Gastrocnemius medialis (tissue), 4 donors: ENCODE results near the gene AMT.

Experiments used
- POLR2A ChIP-seq, 2 donors: fragments of 450-650 bp; IDR thresholded peaks; one replicate each; pipeline ENCODE4 v1.6.1; 2017; ENCODE audit warnings: antibody characterized with exemption in 2 of 2, mild to moderate bottlenecking in 2 of 2, moderate library complexity in 2 of 2
- TF ChIP-seq, protein P1 (sequence below), 5 experiments: fragments of 450-650 bp in 3 of 5; fragments of 200-600 bp in 2 of 5; sonication (generic) in 2 of 5; IDR thresholded peaks in 4 of 5; conservative IDR thresholded peaks in 1 of 5; 1 replicate in 4 of 5; 2 replicates in 1 of 5; pipeline ENCODE4 v1.5.1; 2016 to 2019; ENCODE audit warnings: antibody characterized with exemption in 5 of 5, mild to moderate bottlenecking in 3 of 5, moderate library complexity in 3 of 5

DNA sequence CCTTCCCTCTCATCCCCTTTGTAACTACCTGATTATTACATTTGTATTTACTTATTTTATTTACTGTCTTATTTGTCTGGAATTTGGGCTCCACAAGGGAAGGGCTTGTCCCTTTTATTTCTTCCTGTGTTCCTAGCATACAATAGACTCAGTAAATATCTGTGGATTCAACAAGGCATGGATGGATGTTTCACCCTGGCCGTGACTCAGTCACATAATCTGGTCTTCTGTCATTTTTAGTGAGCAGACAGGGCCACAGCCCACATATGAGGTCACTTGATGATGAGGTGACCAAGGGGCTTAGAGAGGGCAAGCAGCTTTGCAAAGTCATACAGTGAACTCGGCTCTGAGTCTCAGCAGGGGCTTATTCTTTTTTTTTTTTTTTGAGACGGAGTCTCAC lies 39.9 kb upstream of the AMT start:
- TF ChIP-seq, protein P1, sequence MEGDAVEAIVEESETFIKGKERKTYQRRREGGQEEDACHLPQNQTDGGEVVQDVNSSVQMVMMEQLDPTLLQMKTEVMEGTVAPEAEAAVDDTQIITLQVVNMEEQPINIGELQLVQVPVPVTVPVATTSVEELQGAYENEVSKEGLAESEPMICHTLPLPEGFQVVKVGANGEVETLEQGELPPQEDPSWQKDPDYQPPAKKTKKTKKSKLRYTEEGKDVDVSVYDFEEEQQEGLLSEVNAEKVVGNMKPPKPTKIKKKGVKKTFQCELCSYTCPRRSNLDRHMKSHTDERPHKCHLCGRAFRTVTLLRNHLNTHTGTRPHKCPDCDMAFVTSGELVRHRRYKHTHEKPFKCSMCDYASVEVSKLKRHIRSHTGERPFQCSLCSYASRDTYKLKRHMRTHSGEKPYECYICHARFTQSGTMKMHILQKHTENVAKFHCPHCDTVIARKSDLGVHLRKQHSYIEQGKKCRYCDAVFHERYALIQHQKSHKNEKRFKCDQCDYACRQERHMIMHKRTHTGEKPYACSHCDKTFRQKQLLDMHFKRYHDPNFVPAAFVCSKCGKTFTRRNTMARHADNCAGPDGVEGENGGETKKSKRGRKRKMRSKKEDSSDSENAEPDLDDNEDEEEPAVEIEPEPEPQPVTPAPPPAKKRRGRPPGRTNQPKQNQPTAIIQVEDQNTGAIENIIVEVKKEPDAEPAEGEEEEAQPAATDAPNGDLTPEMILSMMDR (IDR thresholded peaks at IDR 0.05 in 4 of 5, conservative IDR thresholded peaks at IDR 0.05 in 1 of 5) = no peak
- no peak for TF ChIP-seq POLR2A (IDR thresholded peaks at IDR 0.05)
